Liver (tissue), 9 donors: ENCODE results near the gene GFI1. TPM values are rescaled to one million over a fixed set of nuclear protein-coding genes. Genes with fewer than 3 reads are reported as not detected.

Source experiments
- DNase-seq: peaks from one replicate; pipeline ENCODE4 v3.0.0-alpha.2; 2017; ENCODE audit warnings: low spot score
- H3K27ac ChIP-seq, 2 donors: one replicate each; pipeline ENCODE4 v1.7.0; 2013; ENCODE audit warnings: inconsistent platforms in 2 of 2, low read length in 2 of 2, control low read depth in 1 of 2, low read depth in 1 of 2, mild to moderate bottlenecking in 1 of 2
- H3K27me3 ChIP-seq, 4 donors: one replicate each; pipeline versions ENCODE4 v1.6.1 to v1.7.0; 2013; ENCODE audit warnings: low read length in 3 of 4, inconsistent platforms in 1 of 4, mild to moderate bottlenecking in 1 of 4, moderate library complexity in 1 of 4; ENCODE audit not compliant: control insufficient read depth in 4 of 4, insufficient read depth in 4 of 4
- H3K36me3 ChIP-seq, 4 donors: one replicate each; pipeline versions ENCODE4 v1.6.1 to v1.7.0; 2013; ENCODE audit warnings: low read length in 3 of 4, mild to moderate bottlenecking in 3 of 4, low read depth in 1 of 4, moderate library complexity in 1 of 4; ENCODE audit not compliant: control insufficient read depth in 4 of 4, insufficient read depth in 3 of 4
- H3K4me1 ChIP-seq, 4 donors: one replicate each; pipeline versions ENCODE4 v1.6.1 to v1.7.0; 2013; ENCODE audit warnings: low read length in 3 of 4, mild to moderate bottlenecking in 3 of 4, moderate library complexity in 1 of 4; ENCODE audit not compliant: control insufficient read depth in 4 of 4, insufficient read depth in 4 of 4
- H3K4me3 ChIP-seq, 3 donors: one replicate each; pipeline versions ENCODE4 v1.6.1 to v1.7.0; 2013; ENCODE audit warnings: low read length in 3 of 3, control low read depth in 1 of 3, low read depth in 1 of 3, mild to moderate bottlenecking in 1 of 3
- H3K9ac ChIP-seq, 2 donors: one replicate each; pipeline ENCODE4 v1.7.0; 2013; ENCODE audit warnings: low read length in 2 of 2, mild to moderate bottlenecking in 2 of 2, moderate library complexity in 2 of 2, control low read depth in 1 of 2, low read depth in 1 of 2
- H3K9me3 ChIP-seq, 4 donors: one replicate each; pipeline versions ENCODE4 v1.6.1 to v1.7.0; 2013; ENCODE audit warnings: low read length in 3 of 4; ENCODE audit not compliant: control insufficient read depth in 4 of 4
- CTCF ChIP-seq: fragments of 150-350 bp; IDR thresholded peaks from 2 replicates; pipeline ENCODE4 v1.5.1; 2017; ENCODE audit warnings: improper control_type of control experiment, low read depth, low read length; ENCODE audit not compliant: missing input control
- EGR1 ChIP-seq, 2 donors: IDR thresholded peaks; 2 replicates each; pipeline ENCODE4 v1.6.1; 2016 to 2018; ENCODE audit warnings: antibody characterized with exemption in 2 of 2, low read depth in 2 of 2
- FOXA1 ChIP-seq: IDR thresholded peaks from 2 replicates; pipeline ENCODE4 v1.6.1; 2016; ENCODE audit warnings: antibody characterized with exemption
- FOXA2 ChIP-seq: IDR thresholded peaks from 2 replicates; pipeline ENCODE4 v1.6.1; 2016; ENCODE audit warnings: antibody characterized with exemption
- GABPA ChIP-seq, 2 donors: IDR thresholded peaks in 1 of 2; conservative IDR thresholded peaks in 1 of 2; 2 replicates each; pipeline ENCODE4 v1.6.1; 2016; ENCODE audit warnings: antibody characterized with exemption in 2 of 2, mild to moderate bottlenecking in 1 of 2, moderate library complexity in 1 of 2
- HNF4A ChIP-seq, 2 donors: conservative IDR thresholded peaks; 2 replicates each; pipeline ENCODE4 v1.6.1; 2016; ENCODE audit warnings: antibody characterized with exemption in 2 of 2, mild to moderate bottlenecking in 2 of 2
- HNF4G ChIP-seq: IDR thresholded peaks from 2 replicates; pipeline ENCODE4 v1.6.1; 2016; ENCODE audit warnings: antibody characterized with exemption
- MAX ChIP-seq: IDR thresholded peaks from 2 replicates; pipeline ENCODE4 v1.6.1; 2016; ENCODE audit warnings: antibody characterized with exemption
- NR2F2 ChIP-seq: IDR thresholded peaks from 2 replicates; pipeline ENCODE4 v1.6.1; 2016; ENCODE audit warnings: antibody characterized with exemption
- RAD21 ChIP-seq, 2 donors: IDR thresholded peaks; 2 replicates each; pipeline ENCODE4 v1.6.1; 2016; ENCODE audit warnings: antibody characterized with exemption in 2 of 2, mild to moderate bottlenecking in 2 of 2
- REST ChIP-seq: IDR thresholded peaks from 2 replicates; pipeline ENCODE4 v1.6.1; 2016; ENCODE audit warnings: antibody characterized with exemption, mild to moderate bottlenecking
- RXRA ChIP-seq, 2 donors: IDR thresholded peaks; 2 replicates each; pipeline ENCODE4 v1.6.1; 2017 to 2018; ENCODE audit warnings: antibody characterized with exemption in 2 of 2, mild to moderate bottlenecking in 1 of 2
- SP1 ChIP-seq: IDR thresholded peaks from 2 replicates; pipeline ENCODE4 v1.6.1; 2018; ENCODE audit warnings: antibody characterized with exemption, mild to moderate bottlenecking
- TAF1 ChIP-seq: conservative IDR thresholded peaks from 2 replicates; pipeline ENCODE4 v1.6.1; 2016; ENCODE audit warnings: antibody characterized with exemption, mild to moderate bottlenecking
- YY1 ChIP-seq: IDR thresholded peaks from 2 replicates; pipeline ENCODE4 v1.6.1; 2016; ENCODE audit warnings: antibody characterized with exemption, mild to moderate bottlenecking
- ZBTB33 ChIP-seq: IDR thresholded peaks from 2 replicates; pipeline ENCODE4 v1.6.1; 2016; ENCODE audit warnings: antibody characterized with exemption
- WGBS: extraction: QIAGEN DNeasy Blood & Tissue Kit; methylation state at CpG from one replicate; pipeline ENCODE4 v1.1.7; 2013; 5-methylcytosine and 5-hydroxymethylcytosine counted together
- polyA plus RNA-seq, 2 donors: library from polyadenylated mRNA; stranded (reverse) in 1 of 2; unstranded in 1 of 2; fragments of 200-250 nt in 1 of 2; fragments of >200 nt in 1 of 2; fragmentation: Nextera tagmentation in 1 of 2; extraction: Ambion mirVana in 1 of 2; gene quantifications; one replicate each; pipeline versions ENCODE4 v1.2.1 to v1.2.3, GENCODE V29; 2013 to 2015
- total RNA-seq, 2 donors: library from RNA; depleted of rRNA; stranded (reverse); fragments of >200 nt; gene quantifications; one replicate each; pipeline ENCODE4 v1.2.3, GENCODE V29; 2014
- donor health status: healthy.
- donor health status: healthy.
- donor health status: healthy.
- donor health status: healthy.
- donor health status: healthy.

The GFI1 gene
- total and polyA plus RNA-seq, 4 donors: 0.22 to 3.9 (median 0.55) TPM

GRCh38 chr1:92476071-92476631 is 10.6 kb downstream of the GFI1 start:
- TF ChIP-seq YY1: no peak
- TF ChIP-seq EGR1 (IDR thresholded peaks at IDR 0.05; ENCODE audit: low read depth in 2 of 2): no peak
- TF ChIP-seq HNF4G: no peak
- TF ChIP-seq ZBTB33: no peak
- no peak for TF ChIP-seq MAX
- no peak for TF ChIP-seq FOXA1
- no peak for TF ChIP-seq SP1
- TF ChIP-seq CTCF: no peak
- no peak for TF ChIP-seq RAD21 (IDR thresholded peaks at IDR 0.05)
- TF ChIP-seq HNF4A (conservative IDR thresholded peaks at IDR 0.05): no peak
- TF ChIP-seq FOXA2: no peak
- no peak for TF ChIP-seq REST
- no peak for TF ChIP-seq GABPA (IDR thresholded peaks at IDR 0.05 in 1 of 2, conservative IDR thresholded peaks at IDR 0.05 in 1 of 2)
- TF ChIP-seq TAF1: no peak
- no peak for TF ChIP-seq NR2F2
- DNase-seq: no peak
- Histone ChIP-seq H3K36me3 (no peaks in the 10 kb centered on the region), H3K27ac (no peak overlapping the region), H3K9ac (no peak overlapping the region), H3K4me1 (peaks cover 4 to 7% (median 6%) of the 10 kb centered on the region in 4 donors), H3K9me3 (no peaks in the 10 kb centered on the region), H3K4me3 (no peak overlapping the region), H3K27me3 (peaks cover 0 to 2% (median 0%) of the 10 kb centered on the region in 4 donors)
- WGBS: 68% methylated on average over 12 of the region's 12 CpGs

- TF ChIP-seq REST: no peak
- TF ChIP-seq GABPA (IDR thresholded peaks at IDR 0.05 in 1 of 2, conservative IDR thresholded peaks at IDR 0.05 in 1 of 2): no peak
- TF ChIP-seq RXRA (IDR thresholded peaks at IDR 0.05): no peak
- TF ChIP-seq HNF4G: no peak
- TF ChIP-seq ZBTB33: no peak
- TF ChIP-seq FOXA2: no peak
- WGBS: 85% methylated on average over 3 of the region's 3 CpGs
- no peak for DNase-seq
- no peak overlapping the region for H3K9ac ChIP-seq
- no peak overlapping the region for H3K4me3 ChIP-seq
- no peaks in the 10 kb centered on the region for H3K36me3 ChIP-seq
- no peak overlapping the region for H3K27ac ChIP-seq
- H3K27me3 ChIP-seq: no peaks in the 10 kb centered on the region
- H3K9me3 ChIP-seq: no peaks in the 10 kb centered on the region
- no peaks in the 10 kb centered on the region for H3K4me1 ChIP-seq
Measured at GRCh38 chr1:92475029-92475428, 11.7 kb downstream of the GFI1 start.
